Gastroesophageal sphincter (tissue), 4 donors: Measurements from ENCODE around the gene USP6. TPM values are rescaled to one million over a fixed set of nuclear protein-coding genes. Genes with fewer than 3 reads are reported as not detected.
"Not testable (repeated sequence)": the region's sequence is repeated elsewhere in the genome, so short reads cannot be mapped to it uniquely, and the experiment has no call there.

ENCODE experiments used
- ATAC-seq: fragments of 150-250 bp; one replicate; pipeline ENCODE4 v1.9.1; 2016; ENCODE audit warnings: mild to moderate bottlenecking, moderate library complexity
- H3K27ac ChIP-seq, 4 donors: fragments of 200-600 bp; sonication (generic) in 3 of 4; 1 replicate in 3 of 4; 2 replicates in 1 of 4; pipeline ENCODE4 v1.5.1; 2016 to 2019
- H3K27me3 ChIP-seq: fragments of 200-600 bp; sonication (generic); one replicate; pipeline ENCODE4 v1.5.1; 2019
- H3K36me3 ChIP-seq, 2 donors: fragments of 200-600 bp; sonication (generic); one replicate each; pipeline ENCODE4 v1.5.1; 2019; ENCODE audit warnings: control low read depth in 1 of 2
- H3K4me1 ChIP-seq, 3 donors: fragments of 200-600 bp; sonication (generic); 1 replicate in 2 of 3; 2 replicates in 1 of 3; pipeline ENCODE4 v1.5.1; 2016 to 2019; ENCODE audit warnings: control low read depth in 2 of 3
- H3K4me3 ChIP-seq, 2 donors: fragments of 200-600 bp; sonication (generic); one replicate each; pipeline ENCODE4 v1.5.1; 2019; ENCODE audit warnings: mild to moderate bottlenecking in 1 of 2, moderate library complexity in 1 of 2
- H3K9me3 ChIP-seq, 3 donors: fragments of 200-600 bp; sonication (generic); one replicate each; pipeline ENCODE4 v1.5.1; 2017 to 2019; ENCODE audit warnings: control low read depth in 2 of 3
- CTCF ChIP-seq, 4 experiments: fragments of 200-600 bp in 2 of 4; fragments of 450-650 bp in 2 of 4; sonication (generic) in 1 of 4; IDR thresholded peaks; one replicate each; pipeline ENCODE4 v1.5.1; 2017 to 2019; ENCODE audit warnings: antibody characterized with exemption in 4 of 4, mild to moderate bottlenecking in 2 of 4, moderate library complexity in 2 of 4
- EP300 ChIP-seq: sonication (generic); formaldehyde crosslinking; IDR thresholded peaks from one replicate; pipeline ENCODE4 v1.6.1; 2017; ENCODE audit warnings: antibody characterized with exemption, mild to moderate bottlenecking
- POLR2A ChIP-seq, 2 donors: fragments of 450-650 bp; IDR thresholded peaks; one replicate each; pipeline ENCODE4 v1.6.1; 2017; ENCODE audit warnings: antibody characterized with exemption in 2 of 2, mild to moderate bottlenecking in 2 of 2, moderate library complexity in 1 of 2
- POLR2AphosphoS5 ChIP-seq: sonication (generic); formaldehyde crosslinking; IDR thresholded peaks from one replicate; pipeline ENCODE4 v1.6.1; 2017; ENCODE audit warnings: antibody characterized with exemption
- WGBS, 2 donors: methylation state at CpG; one replicate each; pipeline ENCODE4 v1.1.5; 2018; ENCODE audit warnings: low coverage in 1 of 2; 5-methylcytosine and 5-hydroxymethylcytosine counted together
- total RNA-seq, 4 donors: library from RNA; depleted of rRNA; stranded (reverse); fragments of >200 nt; gene quantifications; one replicate each; pipeline ENCODE4 v1.1.0, GENCODE V29; 2016

Gene USP6
- total RNA-seq, 4 donors from 2014 or later = 0.07 to 6.1 (median 0.20) TPM

GRCh38 chr17:5138616-5139457 is 23.0 kb downstream of the USP6 start:
- H3K27me3 ChIP-seq = no peaks in the 10 kb centered on the region
- WGBS, 2 donors = no CpG with 5 or more reads among the region's 24 CpGs
- no peaks in the 10 kb centered on the region for H3K9me3 ChIP-seq
- H3K36me3 ChIP-seq = no peaks in the 10 kb centered on the region
- TF ChIP-seq EP300 (no peak), POLR2AphosphoS5 (no peak), POLR2A (IDR thresholded peaks at IDR 0.05) (no peak)
- ATAC-seq = no peak
- no peak overlapping the region for H3K27ac ChIP-seq
- H3K4me3 ChIP-seq = no peak overlapping the region
- no peaks in the 10 kb centered on the region for H3K4me1 ChIP-seq

- no CpG with 5 or more reads among the region's 5 CpGs for WGBS, 2 donors
- no peaks in the 10 kb centered on the region for H3K27me3 ChIP-seq
- H3K9me3 ChIP-seq = no peaks in the 10 kb centered on the region
- ATAC-seq = no peak
- H3K27ac ChIP-seq = no peak overlapping the region
- H3K36me3 ChIP-seq = no peaks in the 10 kb centered on the region
- no peak overlapping the region for H3K4me3 ChIP-seq
- no peak for TF ChIP-seq POLR2A (IDR thresholded peaks at IDR 0.05)
- no peak for TF ChIP-seq EP300
- TF ChIP-seq POLR2AphosphoS5 = no peak
- no peak for TF ChIP-seq CTCF (IDR thresholded peaks at IDR 0.05)
- H3K4me1 ChIP-seq = no peaks in the 10 kb centered on the region
Observed at GRCh38 chr17:5139458-5139732, 23.6 kb downstream of the USP6 start.

GRCh38 chr17:5142877-5143276 is 27.0 kb downstream of the USP6 start:
- H3K27me3 ChIP-seq, ATAC-seq: not testable (repeated sequence)
- 14 to 80% methylated on average over 1 of the region's 18 CpGs for WGBS, 2 donors

GRCh38 chr17:5146122-5146521 is 30.3 kb downstream of the USP6 start:
- not testable (repeated sequence) for H3K4me3 ChIP-seq, H3K27ac ChIP-seq, H3K9me3 ChIP-seq, H3K4me1 ChIP-seq, ATAC-seq, H3K36me3 ChIP-seq, H3K27me3 ChIP-seq
- WGBS, 2 donors = 40 to 71% methylated on average over 1 of the region's 1 CpG

More at GRCh38 chr17:5142877-5143276, 27.0 kb downstream of the USP6 start:
- H3K36me3 ChIP-seq, H3K27ac ChIP-seq, H3K4me1 ChIP-seq, H3K4me3 ChIP-seq, H3K9me3 ChIP-seq: not testable (repeated sequence)

GRCh38 chr17:5160702-5161101 is 44.9 kb downstream of the USP6 start:
- not testable (repeated sequence) for H3K27ac ChIP-seq, H3K4me3 ChIP-seq, H3K9me3 ChIP-seq, H3K27me3 ChIP-seq, H3K4me1 ChIP-seq, H3K36me3 ChIP-seq, ATAC-seq
- 0 to 67% methylated on average over 1 of the region's 1 CpG for WGBS, 2 donors

- H3K9me3 ChIP-seq, ATAC-seq, H3K4me1 ChIP-seq, H3K27me3 ChIP-seq, H3K4me3 ChIP-seq, H3K36me3 ChIP-seq, H3K27ac ChIP-seq: not testable (repeated sequence)
- 80 to 100% methylated on average over 3 of the region's 3 CpGs for WGBS, 2 donors
Observed at GRCh38 chr17:5161793-5162192, 46.0 kb downstream of the USP6 start.

GRCh38 chr17:5164436-5164835 is 48.6 kb downstream of the USP6 start:
- WGBS, 2 donors = 78 to 83% methylated on average over 5 to 6 of the region's 6 CpGs
- no peaks in the 10 kb centered on the region for H3K4me1 ChIP-seq
- H3K27me3 ChIP-seq = no peaks in the 10 kb centered on the region
- no peak overlapping the region for H3K4me3 ChIP-seq
- no peak for TF ChIP-seq EP300
- no peak for TF ChIP-seq CTCF (IDR thresholded peaks at IDR 0.05)
- no peak for TF ChIP-seq POLR2A (IDR thresholded peaks at IDR 0.05)
- no peak for TF ChIP-seq POLR2AphosphoS5
- no peaks in the 10 kb centered on the region for H3K36me3 ChIP-seq
- no peaks in the 10 kb centered on the region for H3K9me3 ChIP-seq
- ATAC-seq = no peak
- no peak overlapping the region for H3K27ac ChIP-seq

GRCh38 chr17:5165791-5166564 is 50.1 kb downstream of the USP6 start:
- 70 to 80% methylated on average over 3 of the region's 7 CpGs for WGBS, 2 donors
- ATAC-seq = not testable (repeated sequence)

GRCh38 chr17:5175027-5175426 is 59.2 kb downstream of the USP6 start:
- 93% methylated on average over 6 of the region's 7 CpGs; no CpG with 5 or more reads in 1 of the 2 donors for WGBS, 2 donors
- not testable (repeated sequence) for ATAC-seq, H3K4me1 ChIP-seq, H3K27me3 ChIP-seq, H3K4me3 ChIP-seq, H3K27ac ChIP-seq
- Histone ChIP-seq H3K9me3 (peaks cover under 1 to 77% (median 3%) of the 10 kb centered on the region in 3 donors), H3K36me3 (peaks cover 0 to 39% of the 10 kb centered on the region in 2 donors)

More at GRCh38 chr17:5165791-5166564, 50.1 kb downstream of the USP6 start:
- H3K27me3 ChIP-seq, H3K9me3 ChIP-seq, H3K4me1 ChIP-seq, H3K27ac ChIP-seq, H3K4me3 ChIP-seq, H3K36me3 ChIP-seq: not testable (repeated sequence)
